ENCODE results near the gene NTM.

The NTM gene

GRCh38 chr11:131965504-131965903 is 595.1 kb downstream of the NTM start:
- TF ChIP-seq CTCF (IDR thresholded peaks at IDR 0.05; ENCODE audit: low read depth, low read length) = no peak
- Histone ChIP-seq H3K4me1 (no peaks in the 10 kb centered on the region), H3K36me3 (no peaks in the 10 kb centered on the region), H3K9me3 (peaks cover 5% of the 10 kb centered on the region; the same call in 1 of the 2 replicates), H3K4me3 (ENCODE audit: low read depth, low read length) (no peak overlapping the region), H3K27me3 (no peaks in the 10 kb centered on the region)
- DNase-seq = no peak

- Histone ChIP-seq H3K27me3 (no peaks in the 10 kb centered on the region), H3K4me1 (no peaks in the 10 kb centered on the region), H3K4me3 (ENCODE audit: low read depth, low read length) (no peak overlapping the region), H3K9me3 (peaks cover 5% of the 10 kb centered on the region; the same call in 1 of the 2 replicates), H3K36me3 (no peaks in the 10 kb centered on the region)
- no peak for DNase-seq
- no peak for TF ChIP-seq CTCF (IDR thresholded peaks at IDR 0.05; ENCODE audit: low read depth, low read length)
Measured at GRCh38 chr11:131966667-131967066, 596.3 kb downstream of the NTM start.

- no peak for TF ChIP-seq CTCF (IDR thresholded peaks at IDR 0.05; ENCODE audit: low read depth, low read length)
Measured at GRCh38 chr11:131969261-131969660, 598.8 kb downstream of the NTM start.

GRCh38 chr11:131973061-131973460 is 602.6 kb downstream of the NTM start:
- H3K27me3 ChIP-seq = no peaks in the 10 kb centered on the region
- peaks cover 3% of the 10 kb centered on the region; the same call in 1 of the 2 replicates for H3K9me3 ChIP-seq
- no peak for TF ChIP-seq CTCF (IDR thresholded peaks at IDR 0.05; ENCODE audit: low read depth, low read length)
- no peaks in the 10 kb centered on the region for H3K4me1 ChIP-seq
- DNase-seq = no peak
- H3K4me3 ChIP-seq (ENCODE audit: low read depth, low read length) = no peak overlapping the region
- H3K36me3 ChIP-seq = no peaks in the 10 kb centered on the region

More at GRCh38 chr11:131969261-131969660, 598.8 kb downstream of the NTM start:
- Histone ChIP-seq H3K27me3 (no peaks in the 10 kb centered on the region), H3K36me3 (no peaks in the 10 kb centered on the region), H3K4me3 (ENCODE audit: low read depth, low read length) (no peak overlapping the region), H3K9me3 (peaks cover 5% of the 10 kb centered on the region; the same call in 1 of the 2 replicates), H3K4me1 (no peaks in the 10 kb centered on the region)
- DNase-seq = no peak

DNA sequence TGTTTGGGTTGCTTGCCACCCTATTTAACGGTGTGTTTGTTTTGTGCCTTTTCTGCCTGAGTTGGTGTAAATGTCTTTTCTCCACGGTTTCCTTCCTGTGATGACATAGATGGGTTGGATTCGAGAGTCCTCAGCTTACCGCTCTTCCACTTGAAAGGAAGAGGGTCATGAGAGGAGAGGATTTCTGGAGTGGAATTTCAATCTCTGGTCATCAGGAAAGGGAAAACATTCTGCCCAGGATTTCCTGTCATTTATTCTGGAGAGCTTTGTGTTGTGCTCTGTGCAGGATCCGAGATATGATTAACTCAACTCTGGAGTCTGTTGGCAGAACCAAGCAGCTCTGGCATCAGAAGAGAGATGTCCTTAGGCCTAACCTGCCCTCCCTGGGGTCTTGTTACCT is 605.2 kb downstream of the NTM start:
- Histone ChIP-seq H3K9me3 (peaks cover 3% of the 10 kb centered on the region; the same call in 1 of the 2 replicates), H3K4me1 (no peaks in the 10 kb centered on the region), H3K4me3 (ENCODE audit: low read depth, low read length) (no peak overlapping the region), H3K36me3 (no peaks in the 10 kb centered on the region), H3K27me3 (no peaks in the 10 kb centered on the region)
- no peak for DNase-seq
- no peak for TF ChIP-seq CTCF (IDR thresholded peaks at IDR 0.05; ENCODE audit: low read depth, low read length)

DNA sequence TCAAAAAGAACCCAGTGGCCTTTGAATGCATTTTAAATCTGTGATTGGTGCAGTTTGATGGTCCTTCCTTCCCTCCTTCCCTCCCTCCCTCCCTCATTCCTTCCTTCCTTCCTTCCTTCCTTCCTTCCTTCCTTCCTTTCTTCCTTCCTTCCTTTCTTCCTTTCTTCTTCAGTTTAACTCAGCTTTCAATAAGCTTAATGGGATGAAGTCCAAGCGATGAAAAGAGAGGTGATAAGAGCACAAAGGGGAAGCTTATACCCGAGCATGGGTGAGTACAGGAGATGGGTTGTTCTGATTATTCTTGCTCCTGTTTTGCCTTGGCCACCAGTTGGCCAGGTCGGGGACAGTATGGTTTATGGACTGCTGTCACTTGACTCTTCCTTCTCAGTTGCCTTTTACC is 605.6 kb downstream of the NTM start:
- no peak for TF ChIP-seq CTCF (IDR thresholded peaks at IDR 0.05; ENCODE audit: low read depth, low read length)
- no peaks in the 10 kb centered on the region for H3K36me3 ChIP-seq
- no peak for DNase-seq

More for the DNA sequence above, 605.6 kb downstream of the NTM start:
- H3K4me3 ChIP-seq (ENCODE audit: low read depth, low read length) = no peak overlapping the region
- peaks cover 3% of the 10 kb centered on the region; the same call in 1 of the 2 replicates for H3K9me3 ChIP-seq
- H3K4me1 ChIP-seq = no peaks in the 10 kb centered on the region
- no peaks in the 10 kb centered on the region for H3K27me3 ChIP-seq

Measured in BE2C (cell line).